Mucosa of stomach (tissue), 1 donor: ENCODE results near the gene OPRL1.

ENCODE experiments used
- H3K27me3 ChIP-seq: one replicate; pipeline ENCODE4 v1.7.0; 2013; ENCODE audit warnings: mild to moderate bottlenecking, low read length; ENCODE audit not compliant: control insufficient read depth, insufficient read depth
- H3K36me3 ChIP-seq: one replicate; pipeline ENCODE4 v1.7.0; 2013; ENCODE audit warnings: low read length; ENCODE audit not compliant: control insufficient read depth, insufficient read depth
- H3K4me1 ChIP-seq: one replicate; pipeline ENCODE4 v1.7.0; 2013; ENCODE audit warnings: mild to moderate bottlenecking, low read length; ENCODE audit not compliant: control insufficient read depth, insufficient read depth
- H3K4me3 ChIP-seq: one replicate; pipeline ENCODE4 v1.7.0; 2013; ENCODE audit warnings: low read length
- H3K9ac ChIP-seq: one replicate; pipeline ENCODE4 v1.7.0; 2013; ENCODE audit warnings: mild to moderate bottlenecking, low read length, moderate library complexity
- H3K9me3 ChIP-seq: one replicate; pipeline ENCODE4 v1.7.0; 2013; ENCODE audit warnings: mild to moderate bottlenecking, low read length, moderate library complexity; ENCODE audit not compliant: control insufficient read depth
- donor health status: Pancreatic carcinoma.

The OPRL1 gene

DNA sequence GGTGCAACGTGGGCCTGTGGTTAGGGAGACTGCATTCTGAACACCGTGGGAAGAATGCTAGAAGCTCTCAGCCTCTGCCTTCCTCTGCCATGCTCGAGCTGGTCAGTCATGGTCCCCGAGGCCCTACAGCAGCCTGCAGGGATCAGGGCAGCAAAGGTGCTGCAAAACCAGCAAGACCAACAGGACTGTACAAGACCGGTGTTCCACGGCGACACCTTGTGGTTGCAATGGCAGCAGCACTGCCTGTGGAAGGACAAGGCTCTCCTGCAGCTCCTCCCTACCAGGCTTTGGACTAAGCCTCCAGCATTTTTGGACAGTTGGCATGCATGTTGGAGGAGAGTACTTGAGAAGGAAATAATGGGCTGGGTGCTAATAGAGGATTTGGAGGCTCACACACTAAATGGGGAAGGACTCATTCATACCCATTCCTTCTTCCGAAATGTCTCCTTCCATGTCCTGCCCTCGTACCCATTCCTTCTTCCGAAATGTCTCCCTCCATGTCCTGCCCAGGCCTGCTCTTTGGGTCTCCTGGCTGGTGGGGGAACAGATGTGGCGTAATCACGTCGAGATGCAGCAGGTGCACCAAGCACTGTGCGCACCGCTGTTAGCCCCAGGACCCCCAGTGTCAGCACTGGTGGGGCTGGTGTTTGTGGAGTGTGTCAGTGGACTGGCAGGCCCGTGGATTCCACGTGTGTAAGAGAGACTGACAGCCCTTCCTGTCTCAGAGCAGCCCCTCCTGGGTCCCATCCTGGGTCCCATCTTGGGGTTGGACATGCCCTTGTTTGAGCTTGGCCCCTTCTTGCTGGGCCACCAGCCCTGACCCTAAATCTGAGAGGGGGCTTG, 65.8 kb downstream of the OPRL1 start:
- Histone ChIP-seq H3K4me3 (no peak overlapping the region), H3K9ac (no peak overlapping the region), H3K36me3 (no peaks in the 10 kb centered on the region), H3K4me1 (no peaks in the 10 kb centered on the region), H3K27me3 (no peaks in the 10 kb centered on the region), H3K9me3 (no peaks in the 10 kb centered on the region)

DNA sequence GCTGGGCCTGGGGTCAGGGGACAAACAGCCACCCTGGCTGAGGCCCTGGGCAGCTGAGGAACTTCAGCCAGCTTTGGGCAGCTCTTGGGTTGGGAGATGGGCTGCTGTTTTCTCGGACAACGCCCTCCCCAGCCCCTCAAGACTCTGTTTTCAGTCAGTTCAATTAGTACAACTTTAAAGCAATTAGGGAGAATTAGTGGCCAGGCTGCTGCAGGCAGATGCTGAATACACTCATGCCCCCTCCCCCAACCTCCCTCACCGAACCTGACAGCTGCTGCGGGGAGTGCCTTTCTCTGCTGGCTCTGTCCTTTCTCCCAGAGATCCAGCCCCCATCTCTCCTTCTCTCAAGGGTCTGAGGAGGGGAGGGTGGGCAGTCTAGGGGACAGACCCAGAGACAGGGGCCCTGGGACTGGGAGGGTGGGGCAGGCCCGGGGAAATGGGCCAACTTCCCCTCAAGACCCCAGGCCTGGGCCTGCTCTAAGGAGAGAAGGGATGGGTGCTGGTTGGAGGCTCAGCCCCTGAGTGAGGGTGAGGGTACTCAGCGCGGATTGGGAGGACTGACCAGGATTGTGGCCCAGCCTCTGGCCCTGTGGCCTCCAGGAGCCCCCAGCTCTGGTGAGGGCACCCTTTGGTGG, 66.5 kb downstream of the OPRL1 start:
- Histone ChIP-seq H3K9me3 (no peaks in the 10 kb centered on the region), H3K36me3 (no peaks in the 10 kb centered on the region), H3K9ac (no peak overlapping the region), H3K27me3 (no peaks in the 10 kb centered on the region), H3K4me1 (no peaks in the 10 kb centered on the region), H3K4me3 (no peak overlapping the region)

DNA sequence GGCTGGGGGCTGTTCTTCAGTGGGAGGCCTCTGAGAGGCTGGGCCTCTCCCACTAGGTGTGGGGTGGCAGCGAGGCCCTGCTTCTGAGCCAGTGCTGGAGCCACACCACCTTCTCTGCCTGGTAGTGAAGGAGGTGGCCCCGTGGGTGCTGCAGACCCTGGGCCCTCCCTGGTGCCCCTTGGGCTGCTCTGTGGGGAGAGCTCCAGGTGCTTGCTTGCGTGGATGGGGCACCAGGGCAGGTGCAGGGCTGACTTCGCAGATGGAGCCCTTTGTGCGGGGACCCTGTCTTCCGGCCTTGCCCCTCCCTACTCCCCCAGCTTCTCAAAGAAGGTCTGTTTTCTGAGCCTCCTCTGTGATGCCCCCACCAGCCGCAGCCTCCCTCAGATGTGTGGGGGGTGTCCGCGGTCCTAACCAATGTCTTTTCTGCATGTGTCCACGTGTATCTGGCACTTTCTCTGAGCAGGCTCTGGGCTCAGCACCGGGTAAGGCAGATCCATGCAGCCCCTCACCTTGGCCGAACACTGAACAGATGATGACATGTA, 67.1 kb downstream of the OPRL1 start:
- Histone ChIP-seq H3K27me3 (no peaks in the 10 kb centered on the region), H3K36me3 (no peaks in the 10 kb centered on the region), H3K9ac (no peak overlapping the region), H3K4me3 (no peak overlapping the region), H3K9me3 (no peaks in the 10 kb centered on the region), H3K4me1 (no peaks in the 10 kb centered on the region)

GRCh38 chr20:64148581-64148980, 68.7 kb downstream of the OPRL1 start:
- H3K9me3 ChIP-seq, result no peaks in the 10 kb centered on the region
- H3K9ac ChIP-seq, result no peak overlapping the region
- no peaks in the 10 kb centered on the region for H3K27me3 ChIP-seq
- no peaks in the 10 kb centered on the region for H3K4me1 ChIP-seq
- no peak overlapping the region for H3K4me3 ChIP-seq
- no peaks in the 10 kb centered on the region for H3K36me3 ChIP-seq

DNA sequence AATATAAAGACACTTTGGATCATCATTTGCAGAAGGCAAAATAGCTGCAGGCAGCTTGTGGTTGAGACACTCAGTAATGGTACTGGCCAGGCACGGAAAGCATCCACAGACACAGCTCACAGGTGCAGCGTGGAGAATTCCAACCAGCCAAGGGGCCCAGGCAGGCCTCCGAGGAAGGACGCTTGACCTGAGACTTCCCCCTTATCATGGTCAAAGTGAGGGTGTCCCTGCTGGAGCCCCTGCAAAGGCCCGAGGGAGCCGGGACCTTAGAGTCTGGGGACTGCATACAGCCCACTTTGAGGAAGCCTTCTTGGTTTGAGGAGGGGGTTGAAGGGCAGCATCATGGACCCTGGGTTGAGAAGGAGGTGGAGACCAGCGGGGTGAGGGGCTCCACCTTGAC, 69.3 kb downstream of the OPRL1 start:
- no peak overlapping the region for H3K4me3 ChIP-seq
- H3K4me1 ChIP-seq, result no peaks in the 10 kb centered on the region
- no peaks in the 10 kb centered on the region for H3K9me3 ChIP-seq
- H3K27me3 ChIP-seq, result peaks cover 2% of the 10 kb centered on the region
- H3K36me3 ChIP-seq, result no peaks in the 10 kb centered on the region
- H3K9ac ChIP-seq, result no peak overlapping the region

DNA sequence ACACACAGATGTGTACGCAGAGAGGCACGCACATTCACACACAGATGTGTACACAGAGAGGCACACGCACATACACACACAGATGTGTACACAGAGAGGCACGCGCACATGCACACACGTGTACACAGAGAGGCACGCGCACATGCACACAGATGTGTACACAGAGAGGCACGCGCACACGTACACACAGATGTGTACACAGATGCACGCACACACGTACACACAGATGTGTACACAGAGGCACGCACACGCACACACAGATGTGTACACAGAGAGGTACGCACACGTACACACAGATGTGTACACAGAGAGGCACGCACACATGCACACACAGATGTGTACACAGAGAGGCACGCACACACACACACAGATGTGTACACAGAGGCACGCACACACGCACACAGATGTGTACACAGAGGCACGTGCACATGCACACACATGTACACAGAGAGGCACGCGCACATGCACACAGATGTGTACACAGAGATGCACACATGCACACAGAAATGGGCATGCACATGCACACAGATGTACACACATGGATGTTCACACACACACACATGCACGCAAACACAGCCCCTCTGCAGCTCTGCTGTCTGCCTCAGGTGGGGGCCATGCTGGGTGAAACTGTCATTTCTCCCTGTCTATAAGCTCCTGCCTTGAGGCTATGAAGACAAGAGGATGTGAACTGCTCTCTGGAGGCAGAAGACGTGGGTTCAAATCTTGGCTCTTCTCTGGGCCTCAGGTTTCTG, 70.1 kb downstream of the OPRL1 start:
- H3K4me1 ChIP-seq, result no peaks in the 10 kb centered on the region
- no peaks in the 10 kb centered on the region for H3K9me3 ChIP-seq
- no peak overlapping the region for H3K4me3 ChIP-seq
- peaks cover 6% of the 10 kb centered on the region for H3K27me3 ChIP-seq
- no peak overlapping the region for H3K9ac ChIP-seq
- H3K36me3 ChIP-seq, result no peaks in the 10 kb centered on the region
